CD14-positive monocyte (primary cell): Measurements from ENCODE around the gene CEP131. TPM values are rescaled to one million over a fixed set of nuclear protein-coding genes. Genes with fewer than 3 reads are reported as not detected.

ENCODE experiments used
- DNase-seq, 3 donors: peaks; one replicate each; pipeline ENCODE4 v3.0.0-alpha.2; 2011 to 2022
- H2AFZ ChIP-seq: 2 replicates; pipeline ENCODE4 v1.6.0; 2012; ENCODE audit warnings: mild to moderate bottlenecking, low read depth, low read length, inconsistent platforms; ENCODE audit not compliant: insufficient read depth, poor library complexity, severe bottlenecking
- H3K27ac ChIP-seq, 2 donors: 1 replicate in 1 of 2; 2 replicates in 1 of 2; pipeline ENCODE4 v1.5.1; 2012 to 2013; ENCODE audit warnings: low read length in 2 of 2, control low read depth in 1 of 2, inconsistent platforms in 1 of 2, low read depth in 1 of 2, mild to moderate bottlenecking in 1 of 2
- H3K27me3 ChIP-seq, 2 donors: one replicate each; pipeline versions ENCODE4 v1.6.0 to v1.6.1; 2011 to 2013; ENCODE audit warnings: low read length in 2 of 2; ENCODE audit not compliant: control insufficient read depth in 2 of 2, insufficient read depth in 2 of 2
- H3K36me3 ChIP-seq, 2 donors: replicated peaks in 1 of 2; 1 replicate in 1 of 2; 2 replicates in 1 of 2; pipeline versions ENCODE4 v1.5.1 to v1.6.1; 2012 to 2013; ENCODE audit warnings: low read length in 2 of 2, control low read depth in 1 of 2, inconsistent platforms in 1 of 2, mild to moderate bottlenecking in 1 of 2; ENCODE audit not compliant: insufficient read depth in 2 of 2, control insufficient read depth in 1 of 2
- H3K4me1 ChIP-seq, 2 donors: 1 replicate in 1 of 2; 2 replicates in 1 of 2; pipeline versions ENCODE4 v1.5.1 to v1.6.1; 2012 to 2013; ENCODE audit warnings: low read length in 2 of 2, control low read depth in 1 of 2, inconsistent platforms in 1 of 2, mild to moderate bottlenecking in 1 of 2, moderate library complexity in 1 of 2; ENCODE audit not compliant: insufficient read depth in 2 of 2, control insufficient read depth in 1 of 2
- H3K4me2 ChIP-seq: replicated peaks from 2 replicates; pipeline ENCODE3; 2012; ENCODE audit warnings: low read length, moderate library complexity, mild to moderate bottlenecking; ENCODE audit not compliant: poor library complexity, severe bottlenecking; ENCODE audit errors: extremely low read depth
- H3K4me3 ChIP-seq, 3 experiments: fragments of 200-600 bp in 1 of 3; sonication (generic) in 1 of 3; replicated peaks in 1 of 3; 1 replicate in 2 of 3; 2 replicates in 1 of 3; pipeline ENCODE4 v1.5.1; 2011 to 2013; ENCODE audit warnings: low read length in 3 of 3, mild to moderate bottlenecking in 3 of 3, control low read depth in 2 of 3, low read depth in 2 of 3, inconsistent platforms in 1 of 3, moderate library complexity in 1 of 3
- H3K79me2 ChIP-seq: 2 replicates; pipeline ENCODE4 v1.6.0; 2012; ENCODE audit warnings: mild to moderate bottlenecking, control low read depth, inconsistent platforms, low read length, moderate library complexity; ENCODE audit not compliant: insufficient read depth
- H3K9ac ChIP-seq: 2 replicates; pipeline ENCODE4 v1.6.0; 2017; ENCODE audit warnings: low read length, mild to moderate bottlenecking; ENCODE audit not compliant: insufficient read depth, poor library complexity, severe bottlenecking
- H3K9me3 ChIP-seq, 2 donors: replicated peaks in 1 of 2; 1 replicate in 1 of 2; 2 replicates in 1 of 2; pipeline versions ENCODE4 v1.5.1 to v1.6.1; 2012 to 2013; ENCODE audit warnings: low read length in 2 of 2, control low read depth in 1 of 2; ENCODE audit not compliant: control insufficient read depth in 1 of 2, insufficient read depth in 1 of 2
- H4K20me1 ChIP-seq: 2 replicates; pipeline ENCODE4 v1.6.0; 2012; ENCODE audit warnings: mild to moderate bottlenecking, low read length, control low read depth, moderate library complexity; ENCODE audit not compliant: insufficient read depth
- H3K27ac Mint-ChIP-seq, 7 donors: one replicate each; pipeline ENCODE4 v1.8.0; 2020; ENCODE audit warnings: mild to moderate bottlenecking in 7 of 7, mixed read lengths in 7 of 7, moderate library complexity in 6 of 7, inconsistent platforms in 2 of 7
- H3K27me3 Mint-ChIP-seq, 3 donors: one replicate each; pipeline ENCODE4 v1.8.0; 2021 to 2022; ENCODE audit warnings: low read depth in 3 of 3, mild to moderate bottlenecking in 3 of 3, mixed read lengths in 3 of 3, moderate library complexity in 3 of 3, inconsistent platforms in 1 of 3
- H3K36me3 Mint-ChIP-seq, 2 donors: one replicate each; pipeline ENCODE4 v1.8.0; 2020; ENCODE audit warnings: mixed read lengths in 2 of 2, inconsistent platforms in 1 of 2, mild to moderate bottlenecking in 1 of 2
- H3K4me1 Mint-ChIP-seq: one replicate; pipeline ENCODE4 v1.8.0; 2020; ENCODE audit warnings: mild to moderate bottlenecking, mixed read lengths
- H3K4me3 Mint-ChIP-seq, 2 donors: one replicate each; pipeline ENCODE4 v1.8.0; 2020; ENCODE audit warnings: mild to moderate bottlenecking in 2 of 2, mixed read lengths in 2 of 2, moderate library complexity in 1 of 2
- H3K9me3 Mint-ChIP-seq, 7 donors: one replicate each; pipeline ENCODE4 v1.8.0; 2020 to 2022; ENCODE audit warnings: mixed read lengths in 7 of 7, mild to moderate bottlenecking in 6 of 7, moderate library complexity in 6 of 7, inconsistent platforms in 2 of 7
- CTCF ChIP-seq: fragments of 200-600 bp; IDR thresholded peaks from one replicate; pipeline ENCODE4 v1.8.0; 2022; ENCODE audit warnings: antibody characterized with exemption, mild to moderate bottlenecking
- WGBS: methylation state at CpG from one replicate; pipeline ENCODE4 v1.1.5; 2013; ENCODE audit warnings: missing lambda C conversion rate; ENCODE audit not compliant: insufficient coverage; 5-methylcytosine and 5-hydroxymethylcytosine counted together
- intact Hi-C, 2 donors: fragments of 100-400 bp; cut with micrococcal nuclease; formaldehyde crosslinking; loops; one replicate each; pipeline versions ENCODE4 v1.15.0 to v1.15.1; 2023
- polyA minus RNA-seq: library from RNA; depleted of rRNA, polyadenylated mRNA; stranded (reverse); fragments of >200 nt; gene quantifications from 2 replicates; pipeline ENCODE4 v1.2.3, GENCODE V29; 2012
- polyA plus RNA-seq, 3 donors: library from polyadenylated mRNA; depleted of rRNA in 1 of 3; unstranded in 2 of 3; stranded (reverse) in 1 of 3; fragments of 300-500 nt in 2 of 3; fragments of >200 nt in 1 of 3; fragmentation: Illumina TruSeq in 2 of 3; gene quantifications; 1 replicate in 2 of 3; 2 replicates in 1 of 3; pipeline ENCODE4 v1.2.3, GENCODE V29; 2012 to 2021
- total RNA-seq, 12 experiments: library from RNA in 1 of 12; stranded (reverse) in 1 of 12; fragments of 120-200 nt in 1 of 12; gene quantifications; one replicate each; pipeline ENCODE4 v1.2.4 and lab custom pipeline; 2013 to 2026; ENCODE audit warnings: mixed read lengths in 6 of 12, inconsistent platforms in 1 of 12

Gene CEP131
- 5.2 TPM for total RNA-seq (2013)
- polyA plus RNA-seq, result 1 to 10 TPM in 2 of 3 donors, under 1 TPM in 1; 0.69 to 9.7 (median 1.0) TPM
- 5.0 and 8.2 TPM in 2 replicates for polyA minus RNA-seq
- total RNA-seq (lab: John Stamatoyannopoulos, UW), result 1.9 to 15.4 (median 9.5) reads per million in 11 experiments

GRCh38 chr17:81222906-81223761 is at the start of gene CEP131:
TSS of gene CEP131 (minus strand) at chr17:81222965. CDS start at chr17:81220056, 2,909 bp downstream.
- Histone ChIP-seq H3K36me3 (peaks cover 4 to 5% of the 10 kb centered on the region in 2 donors), H3K9ac (peak within 1 kb of the TSS; percentile 76), H3K79me2 (peaks cover 4% of the 10 kb centered on the region), H4K20me1 (no peaks in the 10 kb centered on the region), H3K4me1 (peaks cover 31 to 42% of the 10 kb centered on the region in 2 donors), H3K27me3 (no peaks in the 10 kb centered on the region), H2AFZ (peak within 1 kb of the TSS; percentile 92), H3K9me3 (no peaks in the 10 kb centered on the region), H3K27ac (peak within 1 kb of the TSS; percentile 30 to 76), H3K4me2 (peak within 1 kb of the TSS; percentile 99), H3K4me3 (peak within 1 kb of the TSS; percentile 43 to 86 (median 48))
- peaks cover 32% of the 10 kb centered on the region for H3K4me1 Mint-ChIP-seq
- DNase-seq, result peak; percentile 97 to 98 (median 98)
- peak within 1 kb of the TSS; percentile 78 to 92 for H3K4me3 Mint-ChIP-seq
- intact Hi-C loops, result loop anchor here (1.0 to 10.0 kb wide), 4 partner anchors 16 to 188 kb away; partner anchors contain the start of genes NDUFAF8 (in 2 of the 2), TEPSIN (in 2 of the 2) and BAIAP2 (in 1 of the 2)
- peaks cover 0 to 2% (median 0%) of the 10 kb centered on the region in 7 donors for H3K9me3 Mint-ChIP-seq
- H3K27ac Mint-ChIP-seq, result peak within 1 kb of the TSS; percentile 70 to 91 (median 86)
- peaks cover 6 to 15% of the 10 kb centered on the region in 2 donors for H3K36me3 Mint-ChIP-seq
- peaks cover 0 to 4% (median 0%) of the 10 kb centered on the region in 3 donors for H3K27me3 Mint-ChIP-seq
- under 1% methylated on average over 64 of the region's 79 CpGs for WGBS
- no peak for TF ChIP-seq CTCF

GRCh38 chr17:81271226-81271625 is 48.5 kb upstream of the CEP131 start:
- peaks cover 31% of the 10 kb centered on the region for H3K79me2 ChIP-seq
- intact Hi-C loops, result no loop called here
- no peaks in the 10 kb centered on the region for H3K9me3 ChIP-seq
- H3K36me3 ChIP-seq, result peaks cover 66 to 98% of the 10 kb centered on the region in 2 donors
- no peak overlapping the region for H2AFZ ChIP-seq
- H3K9me3 Mint-ChIP-seq, result no peaks in the 10 kb centered on the region
- H3K36me3 Mint-ChIP-seq, result peaks cover 68 to 91% of the 10 kb centered on the region in 2 donors
- WGBS, result 96% methylated on average over 9 of the region's 12 CpGs
- peaks cover 30 to 40% of the 10 kb centered on the region in 2 donors for H3K4me1 ChIP-seq
- H3K27me3 ChIP-seq, result no peaks in the 10 kb centered on the region
- peaks cover 0 to 2% (median 2%) of the 10 kb centered on the region in 3 donors for H3K27me3 Mint-ChIP-seq
- H3K4me2 ChIP-seq, result no peak overlapping the region
- no peak overlapping the region for H3K9ac ChIP-seq
- peak overlapping the region in 1 of 7 donors; percentile 33 for H3K27ac Mint-ChIP-seq
- TF ChIP-seq CTCF, result no peak
- H3K4me3 Mint-ChIP-seq, result no peak overlapping the region
- DNase-seq, result no peak
- H3K27ac ChIP-seq, result no peak overlapping the region
- H4K20me1 ChIP-seq, result peaks cover 52% of the 10 kb centered on the region
- H3K4me3 ChIP-seq, result no peak overlapping the region
- H3K4me1 Mint-ChIP-seq, result peaks cover 39% of the 10 kb centered on the region
